HepG2 (cell line): ENCODE measurements around the gene B3GALNT2. TPM values are rescaled to one million over a fixed set of nuclear protein-coding genes. Genes with fewer than 3 reads are reported as not detected.

Experiments
- ARID3A ChIP-seq: IDR thresholded peaks from 2 replicates; pipeline ENCODE4 v1.6.1; 2012; ENCODE audit warnings: low read depth, low read length, improper control_type of control experiment
- ATF5 ChIP-seq: sonication (generic); formaldehyde crosslinking; IDR thresholded peaks from 2 replicates; pipeline ENCODE4 v1.4.0; 2020; ENCODE audit warnings: mild to moderate bottlenecking, low read depth, missing genetic modification reagents
- CHD2 ChIP-seq: IDR thresholded peaks from 2 replicates; pipeline ENCODE4 v1.6.1; 2011; ENCODE audit warnings: low read depth, low read length, improper control_type of control experiment
- ELF1 ChIP-seq: sonication (generic); formaldehyde crosslinking; IDR thresholded peaks from 2 replicates; pipeline ENCODE4 v1.4.0; 2020; ENCODE audit warnings: missing genetic modification reagents
- GABPB1 ChIP-seq: IDR thresholded peaks from 2 replicates; pipeline ENCODE4 v1.6.1; 2016; ENCODE audit warnings: mild to moderate bottlenecking, missing genetic modification reagents, moderate library complexity, missing compliant biosample characterization
- HOXA3 ChIP-seq: sonication (generic); formaldehyde crosslinking; IDR thresholded peaks from 2 replicates; pipeline ENCODE4 v1.5.0; 2020; ENCODE audit warnings: missing genetic modification reagents
- HOXA9 ChIP-seq: sonication (generic); formaldehyde crosslinking; IDR thresholded peaks from 2 replicates; pipeline ENCODE4 v1.8.1; 2022; ENCODE audit warnings: missing genetic modification reagents, mild to moderate bottlenecking, moderate library complexity, borderline replicate concordance
- HOXD1 ChIP-seq: sonication (generic); formaldehyde crosslinking; IDR thresholded peaks from 2 replicates; pipeline ENCODE4 v1.5.0; 2020; ENCODE audit warnings: missing genetic modification reagents
- IRF2 ChIP-seq: IDR thresholded peaks from 2 replicates; pipeline ENCODE4 v1.6.1; 2018; ENCODE audit warnings: missing genetic modification reagents, missing compliant biosample characterization
- MED8 ChIP-seq: sonication (generic); formaldehyde crosslinking; IDR thresholded peaks from 2 replicates; pipeline ENCODE4 v1.8.1; 2023; ENCODE audit warnings: mild to moderate bottlenecking, missing genetic modification reagents; ENCODE audit not compliant: insufficient replicate concordance
- NKX3-1 ChIP-seq: sonication (generic); formaldehyde crosslinking; IDR thresholded peaks from 2 replicates; pipeline ENCODE4 v1.5.0; 2020; ENCODE audit warnings: missing genetic modification reagents
- NR2C2 ChIP-seq: sonication (generic); formaldehyde crosslinking; IDR thresholded peaks from 2 replicates; pipeline ENCODE4 v1.4.0; 2020; ENCODE audit warnings: missing genetic modification reagents, mild to moderate bottlenecking, moderate library complexity, borderline replicate concordance
- POLR2A ChIP-seq, 2 experiments: IDR thresholded peaks; 2 replicates each; pipeline ENCODE4 v1.6.1; 2011; ENCODE audit warnings: low read depth in 2 of 2, low read length in 2 of 2, mild to moderate bottlenecking in 1 of 2, moderate library complexity in 1 of 2; ENCODE audit not compliant: insufficient read depth in 1 of 2
- RXRB ChIP-seq: IDR thresholded peaks from 2 replicates; pipeline ENCODE4 v1.6.1; 2016; ENCODE audit warnings: borderline replicate concordance, missing genetic modification reagents, missing compliant biosample characterization
- SMC3 ChIP-seq: IDR thresholded peaks from 2 replicates; pipeline ENCODE4 v1.6.1; 2011; ENCODE audit warnings: low read length, improper control_type of control experiment
- ZBTB34 ChIP-seq: sonication (generic); formaldehyde crosslinking; IDR thresholded peaks from 2 replicates; pipeline ENCODE4 v1.8.0; 2022; ENCODE audit warnings: mild to moderate bottlenecking, missing genetic modification reagents
- ZFAT ChIP-seq: sonication (generic); formaldehyde crosslinking; conservative IDR thresholded peaks from 2 replicates; pipeline ENCODE4 v1.8.1; 2023; ENCODE audit warnings: missing genetic modification reagents, inconsistent platforms
- ZMAT3 ChIP-seq: sonication (generic); formaldehyde crosslinking; conservative IDR thresholded peaks from 2 replicates; pipeline ENCODE4 v1.7.0; 2021; ENCODE audit warnings: missing genetic modification reagents
- ZNF230 ChIP-seq: sonication (generic); formaldehyde crosslinking; IDR thresholded peaks from 2 replicates; pipeline ENCODE4 v1.4.0; 2020; ENCODE audit warnings: mild to moderate bottlenecking, missing genetic modification reagents
- ZNF274 ChIP-seq: sonication (generic); formaldehyde crosslinking; IDR thresholded peaks from 2 replicates; pipeline ENCODE4 v1.5.1; 2020; ENCODE audit warnings: mild to moderate bottlenecking, missing genetic modification reagents
- ZNF30 ChIP-seq: sonication (generic); formaldehyde crosslinking; IDR thresholded peaks from 2 replicates; pipeline ENCODE4 v1.5.0; 2020; ENCODE audit warnings: mild to moderate bottlenecking, missing genetic modification reagents
- ZNF607 ChIP-seq: sonication (generic); formaldehyde crosslinking; IDR thresholded peaks from 2 replicates; pipeline ENCODE4 v1.5.1; 2020; ENCODE audit warnings: missing genetic modification reagents, mild to moderate bottlenecking, borderline replicate concordance
- ZZZ3 ChIP-seq: sonication (generic); formaldehyde crosslinking; IDR thresholded peaks from 2 replicates; pipeline ENCODE4 v1.4.0; 2020; ENCODE audit warnings: missing genetic modification reagents, mild to moderate bottlenecking, borderline replicate concordance
- polyA plus RNA-seq, 8 experiments: library from polyadenylated mRNA; depleted of rRNA in 3 of 8; stranded (reverse) in 7 of 8; unstranded in 1 of 8; fragments of >200 nt; fragmentation: Illumina TruSeq in 4 of 8; extraction: Trizol in 4 of 8; gene quantifications; 2 replicates each; pipeline versions ENCODE4 v1.2.1 to v1.2.3, GENCODE V29; 2011 to 2016; ENCODE audit warnings: low read depth in 4 of 8, missing spikeins in 1 of 8, mixed read lengths in 1 of 8; ENCODE audit not compliant: insufficient read depth in 1 of 8
- total RNA-seq, 5 experiments: library from RNA; depleted of rRNA; stranded (reverse); fragments of >200 nt; fragmentation: Illumina TruSeq; extraction: Trizol; gene quantifications; 2 replicates each; pipeline ENCODE4 v1.2.3, GENCODE V29; 2016; ENCODE audit warnings: low read depth in 1 of 5
- TF ChIP-seq, protein P1 (sequence below): sonication (generic); formaldehyde crosslinking; IDR thresholded peaks from 2 replicates; pipeline ENCODE4 v1.4.0; 2020; ENCODE audit warnings: missing genetic modification reagents, borderline replicate concordance

The B3GALNT2 gene
- total and polyA plus RNA-seq, 2 of the 13 experiments (the other 11 are each of a cell fraction or from before 2014, with no cell fraction given): 16.5 to 28.9 TPM

- TF ChIP-seq, protein P1, sequence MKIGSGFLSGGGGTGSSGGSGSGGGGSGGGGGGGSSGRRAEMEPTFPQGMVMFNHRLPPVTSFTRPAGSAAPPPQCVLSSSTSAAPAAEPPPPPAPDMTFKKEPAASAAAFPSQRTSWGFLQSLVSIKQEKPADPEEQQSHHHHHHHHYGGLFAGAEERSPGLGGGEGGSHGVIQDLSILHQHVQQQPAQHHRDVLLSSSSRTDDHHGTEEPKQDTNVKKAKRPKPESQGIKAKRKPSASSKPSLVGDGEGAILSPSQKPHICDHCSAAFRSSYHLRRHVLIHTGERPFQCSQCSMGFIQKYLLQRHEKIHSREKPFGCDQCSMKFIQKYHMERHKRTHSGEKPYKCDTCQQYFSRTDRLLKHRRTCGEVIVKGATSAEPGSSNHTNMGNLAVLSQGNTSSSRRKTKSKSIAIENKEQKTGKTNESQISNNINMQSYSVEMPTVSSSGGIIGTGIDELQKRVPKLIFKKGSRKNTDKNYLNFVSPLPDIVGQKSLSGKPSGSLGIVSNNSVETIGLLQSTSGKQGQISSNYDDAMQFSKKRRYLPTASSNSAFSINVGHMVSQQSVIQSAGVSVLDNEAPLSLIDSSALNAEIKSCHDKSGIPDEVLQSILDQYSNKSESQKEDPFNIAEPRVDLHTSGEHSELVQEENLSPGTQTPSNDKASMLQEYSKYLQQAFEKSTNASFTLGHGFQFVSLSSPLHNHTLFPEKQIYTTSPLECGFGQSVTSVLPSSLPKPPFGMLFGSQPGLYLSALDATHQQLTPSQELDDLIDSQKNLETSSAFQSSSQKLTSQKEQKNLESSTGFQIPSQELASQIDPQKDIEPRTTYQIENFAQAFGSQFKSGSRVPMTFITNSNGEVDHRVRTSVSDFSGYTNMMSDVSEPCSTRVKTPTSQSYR: peak; percentile 66; the same call in 1 of the 2 replicates
- TF ChIP-seq ATF5: 0 out of 2 replicates have a peak, but pooled peaks have one; percentile 60
- TF ChIP-seq ZMAT3 (CRISPR knock-in tag): 0 out of 2 replicates have a peak, but pooled peaks have one; percentile 11
- TF ChIP-seq ZZZ3 (CRISPR knock-in tag): no peak
- no peak for TF ChIP-seq ZNF230 (CRISPR knock-in tag)
- TF ChIP-seq POLR2A (IDR thresholded peaks at IDR 0.05; ENCODE audit: insufficient read depth in 1 of 2, low read depth in 2 of 2, low read length in 2 of 2): no peak
- TF ChIP-seq HOXA9: no peak
- no peak for TF ChIP-seq GABPB1 (CRISPR knock-in tag)
- no peak for TF ChIP-seq ZNF30
- peak; percentile 93 for TF ChIP-seq RXRB
- TF ChIP-seq ZNF274 (CRISPR knock-in tag): no peak
- no peak for TF ChIP-seq ZBTB34 (CRISPR knock-in tag)
- TF ChIP-seq HOXA3 (CRISPR knock-in tag): no peak
- peak; percentile 64; the same call in 1 of the 2 replicates for TF ChIP-seq NKX3-1 (CRISPR knock-in tag)
- TF ChIP-seq ARID3A: peak; percentile 85; the same call in 1 of the 2 replicates
- no peak for TF ChIP-seq ZNF607 (CRISPR knock-in tag)
- TF ChIP-seq ZFAT (CRISPR knock-in tag): no peak
- TF ChIP-seq SMC3: peak; percentile 14; the same call in 1 of the 2 replicates
- peak; percentile 78; the same call in 1 of the 2 replicates for TF ChIP-seq HOXD1 (CRISPR knock-in tag)
- no peak for TF ChIP-seq ELF1 (CRISPR knock-in tag)
- TF ChIP-seq MED8: no peak
- TF ChIP-seq IRF2 (CRISPR knock-in tag): peak; percentile 28; the same call in 1 of the 2 replicates
- TF ChIP-seq NR2C2 (CRISPR knock-in tag): peak; percentile 62
- TF ChIP-seq CHD2: no peak
Measured at GRCh38 chr1:235409042-235409820, 95.0 kb downstream of the B3GALNT2 start (continued).
